Psoas muscle (tissue), 8 donors: ENCODE data around the gene DNAJC1. TPM values are rescaled to one million over a fixed set of nuclear protein-coding genes. Genes with fewer than 3 reads are reported as not detected.
"Not testable (repeated sequence)": the region's sequence is repeated elsewhere in the genome, so short reads cannot be mapped to it uniquely, and the experiment has no call there.

Experiments
- ATAC-seq, 4 donors: fragments of 200-7000 bp; cut with Tn5 transposase; one replicate each; pipeline ENCODE4 v1.9.1; 2020; ENCODE audit warnings: moderate library complexity in 3 of 4, mild to moderate bottlenecking in 2 of 4
- DNase-seq, 2 donors: peaks; one replicate each; pipeline ENCODE4 v3.0.0-alpha.2; 2020
- H3K27ac ChIP-seq: fragments of 200-600 bp; one replicate; pipeline ENCODE4 v1.8.0; 2022
- H3K27me3 ChIP-seq, 3 donors: fragments of 200-600 bp in 1 of 3; one replicate each; pipeline versions ENCODE4 v1.6.1 to v1.8.0; 2013 to 2022; ENCODE audit warnings: low read length in 2 of 3, mild to moderate bottlenecking in 2 of 3, moderate library complexity in 1 of 3; ENCODE audit not compliant: insufficient read depth in 3 of 3
- H3K36me3 ChIP-seq, 2 donors: fragments of 200-600 bp in 1 of 2; one replicate each; pipeline versions ENCODE4 v1.6.1 to v1.8.0; 2013 to 2022; ENCODE audit warnings: low read depth in 1 of 2, mild to moderate bottlenecking in 1 of 2, moderate library complexity in 1 of 2; ENCODE audit not compliant: insufficient read depth in 1 of 2
- H3K4me1 ChIP-seq: fragments of 200-600 bp; one replicate; pipeline ENCODE4 v1.8.0; 2022
- H3K4me3 ChIP-seq: fragments of 200-600 bp; one replicate; pipeline ENCODE4 v1.8.0; 2022; ENCODE audit warnings: mild to moderate bottlenecking
- H3K9me3 ChIP-seq: fragments of 200-600 bp; one replicate; pipeline ENCODE4 v1.8.0; 2022
- CTCF ChIP-seq: fragments of 200-600 bp; IDR thresholded peaks from one replicate; pipeline ENCODE4 v1.8.0; 2022; ENCODE audit warnings: antibody characterized with exemption
- WGBS, 3 donors: extraction: QIAGEN DNeasy Blood & Tissue Kit; methylation state at CpG; one replicate each; pipeline versions ENCODE4 v1.1.6 to v1.1.7; 2013; 5-methylcytosine and 5-hydroxymethylcytosine counted together
- intact Hi-C, 2 donors: fragments of 100-400 bp; cut with DNase I; formaldehyde crosslinking; loops; one replicate each; pipeline versions ENCODE4 v1.11.0 to v1.14.2; 2022
- polyA plus RNA-seq, 3 donors: library from polyadenylated mRNA; stranded (reverse); fragments of 200-250 nt; gene quantifications; one replicate each; pipeline ENCODE4 v1.2.3, GENCODE V29; 2013
- total RNA-seq, 4 donors: library from RNA; stranded (reverse); fragmentation: NEBNext Ultra II Directional in 2 of 4; extraction: Animal tissue kit (Norgen Biotek cat#: 25700) in 2 of 4; gene quantifications; one replicate each; pipeline versions ENCODE4 v1.2.1 to v1.2.4, GENCODE V29; 2021 to 2023
- donor health status: healthy with polysubstance abuse.
- donor health status: DM: no; HTN: no; CAD: no; lungs with moderate emphysema.
- donor health status: Bipolar disorder and iron deficiency.
- donor health status: healthy.
- donor health status: DM: yes; HTN: yes; CAD: no.
- donor health status: DM: no; HTN: no; CAD: no.
- donor health status: DM: no; HTN: no; CAD: no.
- donor health status: DM: yes; HTN: yes; CAD: no.

The DNAJC1 gene
- total and polyA plus RNA-seq, 7 donors: 6.7 to 21.5 (median 13.2) TPM

DNA sequence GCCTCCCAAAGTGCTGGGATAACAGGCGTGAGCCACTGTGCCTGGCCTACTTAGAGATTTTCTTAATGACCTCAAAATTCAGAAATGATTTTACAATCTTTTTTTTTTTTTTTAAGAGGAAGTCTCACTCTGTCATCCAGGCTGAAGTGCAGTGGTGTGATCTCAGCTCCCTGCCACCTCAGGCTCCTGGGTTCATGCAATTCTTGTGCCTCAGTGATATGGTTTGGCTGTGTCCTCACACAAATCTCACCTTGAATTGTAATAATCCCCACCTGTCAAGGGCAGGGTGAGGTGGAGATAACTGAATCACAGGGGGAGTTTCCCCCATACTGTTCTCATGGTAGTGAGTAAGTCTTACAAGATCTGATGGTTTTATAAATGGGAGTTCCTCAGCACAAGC is 159.9 kb downstream of the DNAJC1 start:
- no peak overlapping the region for H3K27ac ChIP-seq
- H3K4me3 ChIP-seq: no peak overlapping the region
- 97 to 100% (median 100%) methylated on average over 1 of the region's 1 CpG for WGBS, 3 donors
- H3K4me1 ChIP-seq: no peaks in the 10 kb centered on the region
- ATAC-seq (no peak), DNase-seq (no peak)
- H3K36me3 ChIP-seq: no peaks in the 10 kb centered on the region
- no peaks in the 10 kb centered on the region for H3K9me3 ChIP-seq
- no peak for TF ChIP-seq CTCF
- intact Hi-C loops: no loop called here
- no peaks in the 10 kb centered on the region for H3K27me3 ChIP-seq

DNA sequence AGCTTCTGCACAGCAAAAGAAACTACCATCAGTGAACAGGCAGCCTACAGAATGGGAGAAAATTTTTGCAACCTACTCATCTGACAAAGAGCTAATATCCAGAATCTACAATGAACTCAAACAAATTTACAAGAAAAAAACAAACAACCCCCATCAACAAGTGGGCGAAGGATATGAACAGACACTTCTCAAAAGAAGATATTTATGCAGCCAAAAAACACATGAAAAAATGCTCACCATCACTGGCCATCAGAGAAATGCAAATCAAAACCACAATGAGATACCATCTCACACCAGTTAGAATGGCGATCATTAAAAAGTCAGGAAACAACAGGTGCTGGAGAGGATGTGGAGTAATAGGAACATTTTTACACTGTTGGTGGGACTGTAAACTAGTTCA is 162.3 kb downstream of the DNAJC1 start:
- H3K4me1 ChIP-seq, intact Hi-C loops, ATAC-seq, DNase-seq, H3K36me3 ChIP-seq, H3K4me3 ChIP-seq, H3K27ac ChIP-seq, H3K27me3 ChIP-seq, H3K9me3 ChIP-seq: not testable (repeated sequence)
- 95 to 100% (median 100%) methylated on average over 2 of the region's 2 CpGs for WGBS, 3 donors

- H3K27ac ChIP-seq, H3K4me3 ChIP-seq, H3K27me3 ChIP-seq, H3K36me3 ChIP-seq, H3K4me1 ChIP-seq, intact Hi-C loops, H3K9me3 ChIP-seq, DNase-seq, ATAC-seq: not testable (repeated sequence)
- 93 to 100% (median 97%) methylated on average over 12 to 29 of the region's 29 CpGs for WGBS, 3 donors
Measured at GRCh38 chr10:21837487-21837886, 166.0 kb downstream of the DNAJC1 start.

GRCh38 chr10:21834574-21834973 is 169.0 kb downstream of the DNAJC1 start:
- H3K27ac ChIP-seq, H3K4me1 ChIP-seq, H3K27me3 ChIP-seq, H3K4me3 ChIP-seq, DNase-seq, H3K36me3 ChIP-seq, ATAC-seq, intact Hi-C loops: not testable (repeated sequence)
- H3K9me3 ChIP-seq: peaks cover 26% of the 10 kb centered on the region
- 93 to 98% (median 96%) methylated on average over 9 to 10 of the region's 10 CpGs for WGBS, 3 donors

GRCh38 chr10:21832821-21833130 is 170.8 kb downstream of the DNAJC1 start:
- H3K9me3 ChIP-seq: peaks cover 37% of the 10 kb centered on the region
- no peaks in the 10 kb centered on the region for H3K4me1 ChIP-seq
- no peak overlapping the region for H3K27ac ChIP-seq

More at GRCh38 chr10:21832821-21833130, 170.8 kb downstream of the DNAJC1 start:
- 99 to 100% (median 100%) methylated on average over 1 of the region's 1 CpG for WGBS, 3 donors
- Histone ChIP-seq H3K27me3 (no peaks in the 10 kb centered on the region), H3K4me3 (no peak overlapping the region), H3K36me3 (no peaks in the 10 kb centered on the region)
- no peak for DNase-seq
- no peak for ATAC-seq
- intact Hi-C loops: no loop called here
- no peak for TF ChIP-seq CTCF
